Hematopoietic multipotent progenitor cell treated with erythropoietin and hydrocortisone succinate and interleukin-3 and kit ligand, for 6 days (in vitro differentiated cells): Measurements from ENCODE around the gene TBL1X.

Experiments
- DNase-seq: peaks from one replicate; pipeline ENCODE4 v3.0.0-alpha.2; 2015

TBL1X gene

DNA sequence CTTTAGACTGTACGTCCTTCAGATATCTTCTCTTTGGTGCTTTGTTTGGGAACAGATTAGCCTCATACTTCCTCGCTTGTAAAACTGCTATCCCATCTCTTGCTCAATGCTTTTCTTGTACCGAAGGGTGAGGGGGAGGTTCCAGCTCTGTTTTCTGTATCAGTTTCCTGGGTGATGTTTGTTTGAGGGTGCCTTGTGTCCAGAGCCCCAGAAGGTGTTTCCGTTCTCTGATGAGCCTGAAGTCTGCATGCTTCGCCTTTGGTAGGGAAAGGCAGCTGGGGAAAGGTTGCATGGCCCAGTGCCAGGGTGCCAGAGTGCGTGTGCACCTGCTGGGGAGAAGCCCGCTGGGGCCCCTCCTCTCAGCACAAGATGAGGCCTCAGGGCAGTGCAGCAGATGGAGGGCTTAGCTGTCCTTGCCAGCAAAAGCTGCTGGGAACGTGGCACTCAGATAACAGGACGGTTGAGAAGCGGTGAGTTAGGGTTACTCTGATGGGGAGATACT, 73.7 kb downstream of the TBL1X start:
- peak; percentile 54 for DNase-seq

DNA sequence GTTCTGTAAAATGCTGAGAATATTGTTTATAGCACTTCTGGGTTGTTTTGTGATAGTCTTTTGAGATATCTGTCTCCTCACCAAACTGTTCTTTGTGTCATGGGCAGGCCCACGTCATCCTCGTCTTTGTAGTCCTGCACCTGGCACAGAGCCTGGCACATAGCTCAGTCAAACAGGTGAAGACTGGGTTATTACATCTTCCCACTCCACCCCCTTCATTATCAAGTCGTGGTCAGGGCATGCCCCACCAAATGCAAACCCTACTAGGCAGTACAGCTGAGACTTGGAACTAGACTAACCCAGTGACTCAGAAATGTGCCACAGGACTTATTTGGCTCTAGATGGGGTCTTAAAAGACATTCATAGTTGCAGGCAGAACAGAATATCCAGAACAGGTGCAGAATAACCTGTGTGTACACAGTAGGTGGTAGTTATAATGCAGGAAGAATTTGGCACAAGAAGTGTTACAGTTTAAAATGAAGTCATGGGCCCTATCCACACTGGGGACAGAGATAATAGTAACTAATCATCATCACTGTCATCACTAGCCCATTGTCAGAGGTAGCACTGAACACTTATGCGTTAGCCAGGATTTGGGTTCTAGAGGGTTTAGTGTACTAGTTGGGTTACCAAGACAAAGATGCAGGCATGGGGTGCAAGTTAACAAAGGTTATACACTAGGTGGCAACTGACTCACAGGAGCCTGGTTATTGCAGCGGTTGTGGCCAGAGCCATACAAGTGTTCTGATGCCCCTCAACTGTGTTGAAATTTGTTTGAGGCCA, 74.9 kb downstream of the TBL1X start:
- DNase-seq, result peak; percentile 55

GRCh38 chrX:9542106-9542760, 77.4 kb downstream of the TBL1X start:
- no peak for DNase-seq

DNA sequence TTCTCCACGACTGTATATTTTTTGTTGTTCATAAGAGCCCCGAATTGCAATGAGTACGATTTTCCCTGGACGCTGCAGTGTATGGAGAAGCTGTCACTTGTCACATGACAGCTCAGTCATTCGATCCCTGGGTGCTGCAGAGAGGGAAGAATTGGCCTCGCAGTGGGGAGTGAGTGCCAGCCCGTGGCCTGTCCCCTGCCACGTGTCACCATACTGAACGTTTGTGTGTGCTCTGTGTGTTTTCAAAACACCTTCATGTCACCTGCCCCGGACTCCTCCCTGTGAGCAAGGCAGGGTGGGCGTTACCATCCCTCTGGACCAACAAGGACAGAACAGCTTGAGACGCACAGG, 77.9 kb downstream of the TBL1X start:
- DNase-seq, result no peak

DNA sequence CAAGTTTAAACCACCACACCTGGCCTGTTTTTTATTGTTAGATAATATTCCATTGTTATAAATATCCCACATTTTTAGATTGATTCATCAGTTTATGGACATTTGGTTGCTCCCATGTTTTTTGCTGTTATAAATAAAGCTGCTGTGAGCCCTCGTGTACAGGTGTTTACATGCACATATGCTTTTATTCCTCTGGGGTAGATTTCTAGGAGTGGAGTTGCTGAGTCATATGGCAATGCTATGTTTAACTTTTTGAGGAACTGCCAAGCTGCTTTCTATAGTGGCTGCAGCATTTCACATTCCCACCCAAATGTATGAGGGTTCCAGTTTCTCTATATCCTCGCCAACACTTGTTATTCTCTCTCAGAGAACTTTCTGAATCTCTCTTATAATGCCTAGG, 90.5 kb downstream of the TBL1X start:
- peak; percentile 51 for DNase-seq

DNA sequence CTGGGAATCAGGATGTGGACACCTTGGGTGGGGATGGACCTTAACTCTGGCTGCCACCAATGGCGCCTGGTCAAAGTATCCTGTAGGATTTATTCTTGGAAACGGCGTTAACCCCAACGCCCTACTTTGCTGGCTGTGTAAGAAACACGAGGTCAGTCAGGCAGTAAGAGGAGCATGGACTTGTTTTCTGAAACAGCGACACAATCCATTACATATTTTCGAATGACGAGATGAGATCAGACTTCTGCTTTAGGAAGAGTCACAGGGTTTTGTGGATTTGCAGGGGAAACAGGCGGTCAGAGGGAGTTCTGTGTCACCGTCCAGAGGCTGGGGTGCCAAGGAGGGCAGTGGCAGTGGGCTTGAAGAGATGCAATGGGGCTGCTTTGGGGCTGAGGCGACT, 92.2 kb downstream of the TBL1X start:
- DNase-seq, result no peak

DNA sequence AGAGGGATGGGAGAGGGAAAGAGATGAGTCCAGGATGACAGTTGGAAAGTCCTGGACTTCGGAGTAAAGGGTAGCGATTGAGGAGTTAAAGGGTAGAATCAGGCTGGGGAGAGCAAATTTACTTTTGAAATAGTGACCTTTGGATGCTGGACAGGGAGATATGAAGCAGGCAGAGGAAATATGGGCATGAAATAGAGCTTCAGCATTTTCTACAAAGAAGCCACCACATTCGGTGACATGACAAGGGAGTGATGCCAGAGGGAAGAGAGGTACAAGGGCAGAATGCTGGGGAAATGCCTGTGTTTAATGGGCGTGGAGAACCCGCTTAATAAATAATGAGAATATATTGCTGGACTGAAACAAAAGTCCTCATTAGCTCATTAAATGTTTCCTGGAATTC, 92.7 kb downstream of the TBL1X start:
- no peak for DNase-seq

DNA sequence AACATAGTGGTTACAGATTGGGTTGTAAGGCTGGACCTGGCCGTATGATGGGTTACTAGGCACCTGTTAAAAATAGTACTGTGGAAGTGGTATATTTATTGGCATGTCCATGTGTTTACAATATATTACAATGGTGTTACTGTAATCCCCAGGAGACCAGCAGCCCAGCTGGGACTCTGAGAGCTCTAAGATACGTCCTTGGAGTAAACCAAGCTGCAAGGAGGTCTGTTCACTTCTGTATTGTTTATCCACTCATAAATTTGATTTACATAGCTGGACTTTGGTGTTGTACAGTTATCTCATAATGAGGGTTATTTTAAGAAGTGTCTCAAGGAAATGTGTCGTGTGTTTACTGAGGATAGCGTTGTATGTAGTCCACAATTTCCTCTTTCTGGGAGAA, 93.8 kb downstream of the TBL1X start:
- DNase-seq, result no peak

DNA sequence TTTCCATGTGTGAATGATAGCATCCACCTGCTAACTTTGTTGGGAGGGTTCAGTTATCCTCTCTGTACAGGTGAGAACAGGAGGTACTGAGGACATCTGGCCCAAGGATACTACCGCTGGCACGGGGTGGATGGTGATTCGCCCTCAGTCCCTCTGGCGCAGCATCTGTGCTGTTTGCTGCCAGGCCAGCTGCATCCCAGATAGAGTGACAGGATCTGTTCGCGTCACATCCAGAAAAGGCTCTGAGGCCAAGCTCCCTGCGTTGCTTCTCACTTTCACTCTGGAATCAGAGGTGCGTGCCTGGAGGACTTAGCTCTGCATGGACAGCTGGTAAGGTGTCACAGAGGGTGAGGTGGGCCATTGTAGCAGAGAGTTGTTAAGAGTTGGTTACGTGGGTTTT, 95.4 kb downstream of the TBL1X start:
- DNase-seq, result no peak

DNA sequence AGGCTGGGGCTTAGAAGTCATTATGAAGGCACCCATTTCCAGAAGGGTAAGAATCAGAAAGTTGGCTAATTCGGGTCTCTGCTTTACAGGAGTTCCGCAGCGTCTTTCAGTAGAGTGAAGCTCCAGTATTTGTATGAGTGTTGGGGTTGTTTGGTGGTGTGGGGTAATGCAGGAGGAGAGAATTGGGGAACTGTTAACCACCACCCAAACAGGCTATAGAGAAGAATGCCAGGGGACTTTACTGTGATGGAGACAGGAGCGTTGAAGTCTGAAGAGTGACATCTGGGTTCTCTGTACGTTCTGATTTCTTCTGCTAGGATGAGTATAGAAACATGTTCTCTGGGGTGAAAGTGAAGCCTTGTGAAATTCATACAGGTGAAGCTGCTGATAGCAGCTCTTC, 96.3 kb downstream of the TBL1X start:
- no peak for DNase-seq

GRCh38 chrX:9562851-9563250, 98.0 kb downstream of the TBL1X start:
- DNase-seq, result no peak

GRCh38 chrX:9566150-9566621, 101.3 kb downstream of the TBL1X start:
- DNase-seq, result peak; percentile 28

DNA sequence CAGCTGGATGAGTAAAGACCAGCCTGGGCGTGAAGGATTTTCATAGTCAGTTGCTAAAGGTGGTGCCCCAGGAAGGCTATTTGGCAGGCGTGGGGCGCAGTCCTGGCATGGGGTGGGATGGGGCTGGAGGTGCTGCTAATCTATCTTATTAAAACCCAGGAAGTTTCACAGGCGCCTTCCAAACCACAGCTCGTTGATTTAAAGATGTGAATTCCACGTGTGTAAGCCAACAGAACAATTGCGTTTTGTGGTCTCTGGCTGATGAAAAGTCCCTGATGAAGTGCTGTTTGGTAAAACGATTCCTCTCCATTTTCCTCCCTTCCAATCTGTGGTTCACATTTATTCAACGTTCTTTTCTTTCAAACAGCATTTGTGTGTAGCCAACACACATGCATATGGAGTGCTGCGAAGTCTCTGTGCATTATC, 105.0 kb downstream of the TBL1X start:
- DNase-seq, result peak; percentile 7

DNA sequence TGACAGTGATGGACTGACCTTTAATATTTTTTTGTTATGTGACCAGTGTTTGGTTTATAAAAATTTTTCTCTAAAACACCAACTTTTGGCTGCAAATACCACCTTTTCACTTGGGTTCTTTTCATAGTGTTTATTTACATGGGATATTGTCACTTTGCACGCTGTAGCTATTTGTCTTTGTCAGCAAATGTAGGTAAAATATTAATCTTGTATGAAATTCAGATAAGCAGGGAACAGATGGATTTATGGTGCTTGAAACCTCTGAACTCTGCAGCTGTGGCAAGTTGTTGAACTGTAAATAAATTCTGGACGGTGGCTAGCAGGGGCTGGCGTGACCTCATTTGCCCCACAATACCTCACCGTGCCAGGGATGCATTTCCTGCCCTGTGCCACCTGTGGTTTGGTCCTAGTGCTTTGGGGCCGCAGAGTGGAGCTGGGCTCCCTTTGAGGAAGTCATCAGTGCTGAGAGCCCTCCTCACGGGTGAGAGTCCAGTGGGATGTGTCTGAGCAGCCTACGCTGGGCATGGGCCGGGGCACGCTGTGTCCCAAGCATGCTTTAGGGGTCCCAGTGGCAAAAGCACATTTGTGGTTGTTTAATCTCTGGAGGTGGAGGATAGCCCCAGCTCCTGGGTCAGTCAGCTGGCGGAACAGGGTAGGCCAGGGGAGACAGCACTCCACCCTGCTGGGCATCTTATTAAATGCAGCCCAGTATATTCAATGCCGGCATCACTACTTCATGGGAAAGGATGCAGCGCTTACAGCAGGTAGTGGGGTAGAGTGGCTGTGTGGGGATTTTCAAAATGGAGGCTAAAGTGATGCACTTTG, 108.6 kb downstream of the TBL1X start:
- DNase-seq, result peak; percentile 4

GRCh38 chrX:9576059-9576458, 111.2 kb downstream of the TBL1X start:
- DNase-seq, result no peak

DNA sequence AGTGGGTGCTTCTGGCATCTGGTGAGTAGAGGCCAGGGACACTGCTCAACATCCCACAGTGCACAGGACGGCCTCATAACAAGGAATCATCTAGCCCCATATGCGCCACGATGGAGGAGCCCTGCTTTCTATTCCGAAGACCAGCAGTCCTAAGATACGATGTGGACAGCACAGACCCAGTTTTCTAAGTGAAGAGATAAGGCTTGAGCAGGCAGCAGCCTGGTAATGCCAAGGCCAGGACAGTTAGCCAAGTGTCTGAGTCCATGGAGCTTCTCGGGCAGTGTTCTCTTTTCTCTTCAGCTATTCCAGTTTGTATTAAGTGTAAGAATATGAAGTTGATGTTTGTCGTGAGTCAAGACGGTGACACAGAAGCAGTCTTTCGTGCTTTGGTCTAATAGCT, 112.7 kb downstream of the TBL1X start:
- no peak for DNase-seq

DNA sequence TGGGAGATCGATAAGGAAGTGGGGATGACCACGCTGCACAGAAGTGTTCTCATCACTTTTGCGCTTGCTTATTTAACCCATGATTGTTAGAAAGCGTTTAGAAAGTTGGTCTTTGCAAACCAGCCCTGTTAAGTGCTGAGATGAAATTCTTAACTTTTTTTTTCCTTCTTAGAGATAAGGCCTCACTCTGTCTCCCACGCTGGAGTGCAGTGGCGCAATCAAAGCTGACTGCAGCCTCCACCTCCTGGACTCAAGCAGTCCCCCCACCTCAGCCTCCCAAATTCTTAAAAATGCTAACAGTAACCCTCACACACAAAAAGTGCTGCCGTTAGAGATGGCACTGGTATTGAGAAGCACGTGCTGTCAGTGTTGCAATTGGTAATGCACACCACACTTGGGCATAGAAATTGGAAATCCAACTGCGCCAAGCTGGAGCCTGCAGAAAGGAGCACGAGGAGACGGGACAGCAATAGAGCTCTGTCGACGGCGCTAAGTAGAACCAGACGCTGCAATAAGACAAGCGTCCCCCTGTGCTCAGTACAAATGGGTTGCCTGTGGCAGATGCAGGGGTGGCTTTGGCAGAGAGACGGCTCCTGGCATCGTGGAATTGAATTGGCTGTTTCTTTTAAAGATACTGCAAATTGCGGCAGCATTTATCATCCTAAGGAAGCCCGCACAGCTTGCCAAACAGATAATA, 113.4 kb downstream of the TBL1X start:
- DNase-seq, result no peak

DNA sequence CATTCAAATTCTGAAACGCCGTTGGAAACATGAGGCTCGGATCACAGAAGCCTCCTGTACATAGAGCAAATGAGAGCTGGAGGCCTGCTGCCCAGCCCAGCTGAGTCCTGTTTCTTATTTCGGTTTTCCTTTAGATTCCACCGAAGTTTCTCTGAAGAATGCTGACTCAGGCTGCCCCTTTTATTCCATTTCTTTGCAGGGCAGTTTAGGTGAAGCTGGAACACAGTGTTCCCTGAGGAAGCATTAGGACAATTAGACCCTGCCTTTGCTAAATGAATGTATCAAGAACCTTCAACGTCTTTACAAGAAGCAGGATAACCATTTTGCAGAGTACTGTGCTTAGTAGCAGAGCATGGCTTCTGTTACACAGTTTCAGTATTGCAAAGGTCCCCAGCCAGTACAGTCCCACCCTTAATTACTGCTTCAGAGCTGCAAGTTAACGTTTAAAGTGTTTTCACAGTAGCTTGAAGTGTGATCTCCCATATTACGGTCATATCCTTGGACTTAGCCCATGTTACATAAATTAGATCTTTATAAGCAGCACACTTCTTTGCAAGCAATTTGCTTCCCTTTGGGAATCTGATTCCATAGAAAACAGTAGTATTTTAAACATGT, 117.0 kb downstream of the TBL1X start:
- DNase-seq, result no peak

DNA sequence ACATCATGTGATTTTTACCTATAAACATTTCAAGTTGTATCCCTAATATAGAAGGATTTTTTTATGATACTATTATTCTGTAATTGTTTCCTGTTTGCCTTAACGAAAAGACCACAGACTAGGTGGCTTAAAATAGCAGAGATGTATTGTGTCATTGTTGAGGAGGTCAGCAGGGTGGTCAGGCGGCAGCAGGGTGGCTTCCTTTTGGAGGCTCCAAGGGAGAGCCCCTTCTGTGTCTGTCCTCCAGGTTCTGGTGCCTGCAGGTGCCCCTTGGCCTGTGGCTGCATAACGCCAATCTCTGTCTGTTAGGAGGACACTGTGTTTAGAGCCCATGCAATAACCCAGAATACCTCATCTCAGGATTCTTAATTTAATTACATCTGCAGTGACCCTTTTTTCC, 118.1 kb downstream of the TBL1X start:
- no peak for DNase-seq

GRCh38 chrX:9586992-9587392, 122.1 kb downstream of the TBL1X start:
- no peak for DNase-seq

GRCh38 chrX:9587642-9588041, 122.8 kb downstream of the TBL1X start:
- DNase-seq, result no peak

- no peak for DNase-seq
These were observed 126.6 kb downstream of the TBL1X start for GRCh38 chrX:9591496-9591895.
